Neural progenitor cell (in vitro differentiated cells): Measurements from ENCODE around the gene TAPT1. TPM values are rescaled to one million over a fixed set of nuclear protein-coding genes. Genes with fewer than 3 reads are reported as not detected.

ENCODE experiments used
- DNase-seq: peaks from one replicate; pipeline ENCODE4 v3.0.0-alpha.2; 2016; ENCODE audit warnings: low spot score
- H2AFZ ChIP-seq: fragments of 200-600 bp; sonication (generic); replicated peaks from 2 replicates; pipeline ENCODE4 v1.6.1; 2016; ENCODE audit warnings: antibody characterized with exemption
- H3F3A ChIP-seq: fragments of 200-600 bp; sonication (generic); 2 replicates; pipeline ENCODE4 v1.6.1; 2016; ENCODE audit warnings: antibody characterized with exemption, low read depth
- H3K27ac ChIP-seq: fragments of 200-600 bp; sonication (generic); 2 replicates; pipeline ENCODE4 v1.5.1; 2016; ENCODE audit warnings: mild to moderate bottlenecking
- H3K27me3 ChIP-seq: fragments of 200-600 bp; sonication (generic); 2 replicates; pipeline ENCODE4 v1.6.1; 2016; ENCODE audit warnings: mild to moderate bottlenecking, moderate library complexity
- H3K36me3 ChIP-seq: fragments of 200-600 bp; sonication (generic); 2 replicates; pipeline ENCODE4 v1.5.1; 2016
- H3K4me1 ChIP-seq: fragments of 200-600 bp; sonication (generic); 2 replicates; pipeline ENCODE4 v1.6.1; 2016; ENCODE audit warnings: mixed run types
- H3K4me2 ChIP-seq: fragments of 200-600 bp; sonication (generic); 2 replicates; pipeline ENCODE4 v1.6.1; 2016
- H3K4me3 ChIP-seq: fragments of 200-600 bp; sonication (generic); 2 replicates; pipeline ENCODE4 v1.5.1; 2016
- H3K79me2 ChIP-seq: fragments of 200-600 bp; sonication (generic); 2 replicates; pipeline ENCODE4 v1.6.1; 2016; ENCODE audit warnings: low read depth
- H3K9ac ChIP-seq: fragments of 200-600 bp; sonication (generic); 2 replicates; pipeline ENCODE4 v1.6.1; 2016
- H3K9me3 ChIP-seq: fragments of 200-600 bp; sonication (generic); 2 replicates; pipeline ENCODE4 v1.5.1; 2016; ENCODE audit warnings: low read depth
- H4K20me1 ChIP-seq: fragments of 200-600 bp; sonication (generic); 2 replicates; pipeline ENCODE4 v1.6.1; 2016; ENCODE audit warnings: low read depth
- H3K27ac Mint-ChIP-seq: 3 replicates; pipeline ENCODE4 v1.8.0; 2021; ENCODE audit warnings: mixed read lengths
- H3K27me3 Mint-ChIP-seq: 2 replicates; pipeline ENCODE4 v1.8.0; 2022; ENCODE audit warnings: low read depth, mild to moderate bottlenecking, inconsistent platforms, moderate library complexity, mixed read lengths; ENCODE audit not compliant: insufficient read depth
- H3K36me3 Mint-ChIP-seq: 3 replicates; pipeline ENCODE4 v1.8.0; 2021; ENCODE audit warnings: mixed read lengths
- H3K4me1 Mint-ChIP-seq: 3 replicates; pipeline ENCODE4 v1.8.0; 2021; ENCODE audit warnings: mixed read lengths
- H3K4me3 Mint-ChIP-seq: 3 replicates; pipeline ENCODE4 v1.8.0; 2021; ENCODE audit warnings: mild to moderate bottlenecking, moderate library complexity, mixed read lengths
- H3K9me3 Mint-ChIP-seq: 3 replicates; pipeline ENCODE4 v1.8.0; 2020; ENCODE audit warnings: mixed read lengths
- CTCF ChIP-seq: fragments of 200-600 bp; sonication (generic); IDR thresholded peaks from 2 replicates; pipeline ENCODE4 v1.5.1; 2017; ENCODE audit warnings: antibody characterized with exemption, mild to moderate bottlenecking
- EZH2 ChIP-seq: fragments of 200-600 bp; sonication (generic); IDR thresholded peaks from 2 replicates; pipeline ENCODE4 v1.6.1; 2017; ENCODE audit warnings: antibody characterized with exemption, mild to moderate bottlenecking, moderate library complexity
- EZH2phosphoT487 ChIP-seq: fragments of 200-600 bp; sonication (generic); IDR thresholded peaks from 2 replicates; pipeline ENCODE4 v1.6.1; 2017; ENCODE audit warnings: antibody characterized with exemption
- total RNA-seq: library from RNA; depleted of rRNA; stranded (reverse); fragments of >200 nt; gene quantifications from 2 replicates; pipeline ENCODE4 v1.2.3, GENCODE V29; 2015; ENCODE audit warnings: low replicate concordance

The TAPT1 gene
- total RNA-seq, 1 donor from 2014 or later, result 18.9 TPM

- H3K79me2 ChIP-seq, result no peaks in the 10 kb centered on the region
- DNase-seq, result no peak
- H3K36me3 Mint-ChIP-seq, result peaks cover 2% of the 10 kb centered on the region
Observed at GRCh38 chr4:16202598-16202997, 23.7 kb downstream of the TAPT1 start.

DNA sequence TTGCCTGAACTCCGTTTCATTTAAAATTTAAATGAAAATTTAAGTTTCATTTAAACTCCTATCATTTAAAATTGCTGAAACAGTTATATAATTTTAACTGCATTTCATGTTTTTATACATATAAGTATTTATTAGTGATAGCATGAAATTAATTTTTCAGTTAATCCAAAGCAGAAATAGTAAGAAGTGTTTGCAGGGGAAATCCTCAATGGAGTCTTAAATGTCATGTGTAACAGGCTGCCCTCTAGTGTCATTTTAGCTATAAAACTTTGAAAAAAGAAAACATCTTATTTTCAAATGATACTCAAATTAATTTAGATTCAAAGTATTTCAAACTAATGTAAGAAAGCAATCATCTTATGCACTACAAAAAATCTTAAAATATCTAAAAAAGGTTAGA is 27.2 kb downstream of the TAPT1 start:
- no peak overlapping the region for H3K27ac ChIP-seq
- no peak overlapping the region for H3K4me3 ChIP-seq
- H3K27me3 Mint-ChIP-seq, result no peaks in the 10 kb centered on the region
- peaks cover 12% of the 10 kb centered on the region for H3K4me1 ChIP-seq
- H3K9me3 Mint-ChIP-seq, result no peaks in the 10 kb centered on the region
- peak; percentile 61 for TF ChIP-seq CTCF
- no peak for TF ChIP-seq EZH2
- H3K4me1 Mint-ChIP-seq, result peaks cover 14% of the 10 kb centered on the region
- peaks cover 2% of the 10 kb centered on the region for H3K36me3 Mint-ChIP-seq
- H3K4me3 Mint-ChIP-seq, result no peak overlapping the region
- H3F3A ChIP-seq, result peaks cover 8% of the 10 kb centered on the region
- H2AFZ ChIP-seq, result no peak overlapping the region
- H3K36me3 ChIP-seq, result no peaks in the 10 kb centered on the region
- H3K9me3 ChIP-seq, result no peaks in the 10 kb centered on the region
- H3K27me3 ChIP-seq, result no peaks in the 10 kb centered on the region
- H3K27ac Mint-ChIP-seq, result no peak overlapping the region
- no peaks in the 10 kb centered on the region for H3K79me2 ChIP-seq
- DNase-seq, result peak; percentile 15
- H3K9ac ChIP-seq, result no peak overlapping the region
- H4K20me1 ChIP-seq, result no peaks in the 10 kb centered on the region
- no peak overlapping the region for H3K4me2 ChIP-seq

More at GRCh38 chr4:16202598-16202997, 23.7 kb downstream of the TAPT1 start:
- no peaks in the 10 kb centered on the region for H3K27me3 Mint-ChIP-seq
- H3K4me3 ChIP-seq, result no peak overlapping the region
- no peak overlapping the region for H2AFZ ChIP-seq
- H3K4me3 Mint-ChIP-seq, result no peak overlapping the region
- H3K27ac ChIP-seq, result no peak overlapping the region
- peaks cover 14% of the 10 kb centered on the region for H3K4me1 Mint-ChIP-seq
- TF ChIP-seq EZH2phosphoT487 (no peak), EZH2 (no peak), CTCF (no peak)
- H3K9me3 Mint-ChIP-seq, result no peaks in the 10 kb centered on the region
- H3K36me3 ChIP-seq, result no peaks in the 10 kb centered on the region
- H3K27ac Mint-ChIP-seq, result no peak overlapping the region
- H3K27me3 ChIP-seq, result no peaks in the 10 kb centered on the region
- H4K20me1 ChIP-seq, result peaks cover 6% of the 10 kb centered on the region
- no peak overlapping the region for H3K4me2 ChIP-seq
- peaks cover 8% of the 10 kb centered on the region for H3F3A ChIP-seq
- H3K9me3 ChIP-seq, result no peaks in the 10 kb centered on the region
- H3K9ac ChIP-seq, result no peak overlapping the region
- H3K4me1 ChIP-seq, result peaks cover 12% of the 10 kb centered on the region

DNA sequence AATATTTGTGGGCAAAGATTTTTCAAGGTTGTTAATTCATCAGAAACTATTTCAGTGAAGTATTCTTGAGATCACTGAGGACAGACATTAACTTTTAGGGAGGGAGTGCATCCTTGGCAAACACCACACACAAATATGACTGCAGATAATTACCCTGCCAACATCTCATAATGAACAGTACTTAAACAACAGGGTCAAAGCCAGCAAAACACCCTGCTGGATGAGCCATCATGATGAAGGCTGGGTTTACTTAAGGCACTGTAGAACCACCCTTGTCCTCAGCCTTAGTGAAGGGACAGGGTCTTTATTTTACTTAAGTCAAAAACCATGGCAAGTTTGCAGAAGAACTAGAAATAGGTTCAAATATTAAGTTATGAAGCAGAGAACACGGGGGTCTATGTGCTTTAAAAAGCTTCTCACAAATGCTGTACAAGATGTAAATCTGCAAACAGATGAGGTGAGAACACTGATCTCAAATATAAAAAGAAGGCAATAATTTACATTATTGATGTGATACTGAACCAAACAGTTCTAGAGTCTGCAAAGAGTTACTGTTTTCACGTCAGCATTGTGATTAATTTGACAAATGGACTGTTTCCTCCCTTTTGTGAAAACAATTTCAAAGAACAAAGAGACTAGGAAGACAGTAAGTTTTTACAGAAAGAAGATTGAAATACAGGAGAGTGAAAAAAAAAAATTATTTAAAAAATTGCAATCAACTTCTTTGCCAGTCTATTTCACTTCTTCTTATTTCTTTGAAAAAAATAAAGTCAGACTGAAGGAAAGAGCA is 28.2 kb downstream of the TAPT1 start:
- Mint-ChIP-seq H3K4me1 (peaks cover 12% of the 10 kb centered on the region), H3K36me3 (no peaks in the 10 kb centered on the region), H3K9me3 (no peaks in the 10 kb centered on the region), H3K27ac (no peak overlapping the region), H3K27me3 (no peaks in the 10 kb centered on the region), H3K4me3 (no peak overlapping the region)
- no peak for DNase-seq
- H3K27ac ChIP-seq, result no peak overlapping the region
- H4K20me1 ChIP-seq, result no peaks in the 10 kb centered on the region
- H3K9ac ChIP-seq, result no peak overlapping the region
- TF ChIP-seq CTCF (no peak), EZH2 (no peak), EZH2phosphoT487 (no peak)
- H3K79me2 ChIP-seq, result no peaks in the 10 kb centered on the region
- H3K36me3 ChIP-seq, result no peaks in the 10 kb centered on the region
- H3F3A ChIP-seq, result peaks cover 8% of the 10 kb centered on the region
- H3K27me3 ChIP-seq, result no peaks in the 10 kb centered on the region
- no peak overlapping the region for H3K4me2 ChIP-seq
- no peak overlapping the region for H2AFZ ChIP-seq
- no peak overlapping the region for H3K4me3 ChIP-seq
- no peaks in the 10 kb centered on the region for H3K9me3 ChIP-seq
- peaks cover 12% of the 10 kb centered on the region for H3K4me1 ChIP-seq
